ENCODE data around the gene LAIR2. TPM values are rescaled to one million over a fixed set of nuclear protein-coding genes. Genes with fewer than 3 reads are reported as not detected.

The LAIR2 gene
- total and polyA plus RNA-seq, 4 donors = 0.19 to 0.24 TPM; not detected in 2

GRCh38 chr19:54533476-54533875 is 30.8 kb downstream of the LAIR2 start (continued):
- TF ChIP-seq HNF4A (conservative IDR thresholded peaks at IDR 0.05) (no peak), ATF3 (IDR thresholded peaks at IDR 0.05) (no peak), MAX (IDR thresholded peaks at IDR 0.05) (no peak), RAD21 (IDR thresholded peaks at IDR 0.05) (no peak), YY1 (IDR thresholded peaks at IDR 0.05) (no peak)

GRCh38 chr19:54534156-54534555 is 31.5 kb downstream of the LAIR2 start:
- Histone ChIP-seq H3K9me3 (ENCODE audit: control insufficient read depth in 4 of 4, low read length in 3 of 4) (no peaks in the 10 kb centered on the region), H3K36me3 (ENCODE audit: control insufficient read depth in 4 of 4, insufficient read depth in 3 of 4, low read depth in 1 of 4, low read length in 3 of 4) (no peaks in the 10 kb centered on the region), H3K27me3 (ENCODE audit: control insufficient read depth in 4 of 4, insufficient read depth in 4 of 4, low read length in 3 of 4) (peaks cover 0 to 13% (median under 1%) of the 10 kb centered on the region in 4 donors), H3K4me1 (ENCODE audit: control insufficient read depth in 4 of 4, insufficient read depth in 4 of 4, low read length in 3 of 4) (no peaks in the 10 kb centered on the region), H3K4me3 (ENCODE audit: low read depth in 1 of 3, low read length in 3 of 3) (no peak overlapping the region), H3K9ac (ENCODE audit: low read depth in 1 of 2, low read length in 2 of 2) (no peak overlapping the region), H3K27ac (ENCODE audit: low read depth in 1 of 2, low read length in 2 of 2) (no peak overlapping the region)
- whole genome bisulfite sequencing = 62% methylated on average over 8 of the region's 8 CpGs
- no peak for DNase-seq (ENCODE audit: low spot score)
- no peak for TF ChIP-seq REST (IDR thresholded peaks at IDR 0.05)

- Histone ChIP-seq H3K9me3 (ENCODE audit: control insufficient read depth in 4 of 4, low read length in 3 of 4) (no peaks in the 10 kb centered on the region), H3K4me3 (ENCODE audit: low read depth in 1 of 3, low read length in 3 of 3) (no peak overlapping the region), H3K9ac (ENCODE audit: low read depth in 1 of 2, low read length in 2 of 2) (no peak overlapping the region), H3K27me3 (ENCODE audit: control insufficient read depth in 4 of 4, insufficient read depth in 4 of 4, low read length in 3 of 4) (peaks cover 0 to 13% (median under 1%) of the 10 kb centered on the region in 4 donors), H3K27ac (ENCODE audit: low read depth in 1 of 2, low read length in 2 of 2) (no peak overlapping the region), H3K4me1 (ENCODE audit: control insufficient read depth in 4 of 4, insufficient read depth in 4 of 4, low read length in 3 of 4) (no peaks in the 10 kb centered on the region), H3K36me3 (ENCODE audit: control insufficient read depth in 4 of 4, insufficient read depth in 3 of 4, low read depth in 1 of 4, low read length in 3 of 4) (no peaks in the 10 kb centered on the region)
- no peak for DNase-seq (ENCODE audit: low spot score)
- 83% methylated on average over 9 of the region's 9 CpGs for WGBS
- TF ChIP-seq JUND (IDR thresholded peaks at IDR 0.05) = no peak
- TF ChIP-seq HNF4A (conservative IDR thresholded peaks at IDR 0.05) = no peak
- TF ChIP-seq YY1 (IDR thresholded peaks at IDR 0.05) = no peak
- no peak for TF ChIP-seq HNF4G (IDR thresholded peaks at IDR 0.05)
- no peak for TF ChIP-seq FOXA1 (IDR thresholded peaks at IDR 0.05)
- TF ChIP-seq ZBTB33 (IDR thresholded peaks at IDR 0.05) = no peak
- TF ChIP-seq FOXA2 (IDR thresholded peaks at IDR 0.05) = no peak
- TF ChIP-seq SP1 (IDR thresholded peaks at IDR 0.05) = no peak
- no peak for TF ChIP-seq REST (IDR thresholded peaks at IDR 0.05)
- no peak for TF ChIP-seq NR2F2 (IDR thresholded peaks at IDR 0.05)
- TF ChIP-seq EGR1 (IDR thresholded peaks at IDR 0.05; ENCODE audit: low read depth in 2 of 2) = no peak
Observed at GRCh38 chr19:54535601-54536000, 33.0 kb downstream of the LAIR2 start.

Data from liver (tissue), 9 donors.